HFFc6 (cell line): ENCODE measurements around the gene SAPCD1. TPM values are rescaled to one million over a fixed set of nuclear protein-coding genes. Genes with fewer than 3 reads are reported as not detected.

Source experiments
- DNase-seq: peaks from one replicate; pipeline ENCODE4 v3.0.0-alpha.2; 2018
- H3K27ac Mint-ChIP-seq: 2 replicates; pipeline ENCODE4 v1.8.0; 2020; ENCODE audit warnings: mild to moderate bottlenecking, mixed read lengths
- H3K27me3 Mint-ChIP-seq: 2 replicates; pipeline ENCODE4 v1.8.0; 2021; ENCODE audit warnings: mild to moderate bottlenecking, moderate library complexity, mixed read lengths; ENCODE audit not compliant: insufficient read depth
- H3K36me3 Mint-ChIP-seq: 2 replicates; pipeline ENCODE4 v1.8.0; 2021; ENCODE audit warnings: low read depth, mixed read lengths
- H3K4me1 Mint-ChIP-seq: 2 replicates; pipeline ENCODE4 v1.8.0; 2020; ENCODE audit warnings: low read depth, mixed read lengths
- H3K4me3 Mint-ChIP-seq: 2 replicates; pipeline ENCODE4 v1.8.0; 2020; ENCODE audit warnings: mild to moderate bottlenecking, moderate library complexity, mixed read lengths
- H3K9me3 Mint-ChIP-seq: 2 replicates; pipeline ENCODE4 v1.8.0; 2020; ENCODE audit warnings: mild to moderate bottlenecking, mixed read lengths
- CTCF ChIP-seq: fragments of 200-600 bp; sonication (generic); IDR thresholded peaks from 2 replicates; pipeline ENCODE4 v1.5.0; 2021; ENCODE audit warnings: antibody characterized with exemption, mild to moderate bottlenecking
- total RNA-seq, 6 experiments: library from RNA; stranded (reverse); fragmentation: NEBNext Ultra II Directional; extraction: Animal tissue kit (Norgen Biotek cat#: 25700); gene quantifications; 2 replicates in 1 of 6; 3 replicates in 5 of 6; pipeline ENCODE4 v1.2.3, GENCODE V29; 2021

The SAPCD1 gene
- total RNA-seq, 6 experiments from 2014 or later = 0.91 to 2.4 (median 1.3) TPM

- Mint-ChIP-seq H3K27ac (no peak overlapping the region), H3K36me3 (no peaks in the 10 kb centered on the region), H3K4me3 (no peak overlapping the region), H3K9me3 (no peaks in the 10 kb centered on the region), H3K27me3 (peaks cover 11% of the 10 kb centered on the region), H3K4me1 (no peaks in the 10 kb centered on the region)
- no peak for DNase-seq
- TF ChIP-seq CTCF = no peak
Measured at GRCh38 chr6:31718265-31718664, 44.2 kb upstream of the SAPCD1 start.

GRCh38 chr6:31719001-31719400, 43.5 kb upstream of the SAPCD1 start:
- DNase-seq = no peak

GRCh38 chr6:31720196-31720770, 42.2 kb upstream of the SAPCD1 start:
- H3K4me1 Mint-ChIP-seq = no peaks in the 10 kb centered on the region
- no peaks in the 10 kb centered on the region for H3K36me3 Mint-ChIP-seq
- H3K27ac Mint-ChIP-seq = no peak overlapping the region
- DNase-seq = no peak
- no peak overlapping the region for H3K4me3 Mint-ChIP-seq
- H3K9me3 Mint-ChIP-seq = no peaks in the 10 kb centered on the region
- H3K27me3 Mint-ChIP-seq = peaks cover 9% of the 10 kb centered on the region
- no peak for TF ChIP-seq CTCF

More at GRCh38 chr6:31719001-31719400, 43.5 kb upstream of the SAPCD1 start:
- no peak overlapping the region; the same call in 1 of the 2 replicates for H3K27ac Mint-ChIP-seq
- H3K27me3 Mint-ChIP-seq = peaks cover 13% of the 10 kb centered on the region
- H3K9me3 Mint-ChIP-seq = no peaks in the 10 kb centered on the region
- TF ChIP-seq CTCF = no peak
- H3K4me3 Mint-ChIP-seq = no peak overlapping the region
- no peaks in the 10 kb centered on the region for H3K4me1 Mint-ChIP-seq
- no peaks in the 10 kb centered on the region for H3K36me3 Mint-ChIP-seq

GRCh38 chr6:31721351-31722020, 41.0 kb upstream of the SAPCD1 start, which contains the start of gene LY6G6C:
Gene LY6G6C, minus strand, starts transcription at chr6:31721746. Its CDS starts 67 bp downstream, at chr6:31721679.
- peaks cover 1% of the 10 kb centered on the region for H3K36me3 Mint-ChIP-seq
- no peak for TF ChIP-seq CTCF
- no peak within 1 kb of the TSS for H3K27ac Mint-ChIP-seq
- no peaks in the 10 kb centered on the region for H3K9me3 Mint-ChIP-seq
- no peaks in the 10 kb centered on the region for H3K4me1 Mint-ChIP-seq
- H3K4me3 Mint-ChIP-seq = no peak within 1 kb of the TSS
- H3K27me3 Mint-ChIP-seq = peaks cover 10% of the 10 kb centered on the region
- DNase-seq = no peak

- Mint-ChIP-seq H3K27me3 (peaks cover 10% of the 10 kb centered on the region), H3K4me1 (no peaks in the 10 kb centered on the region), H3K27ac (no peak overlapping the region), H3K4me3 (no peak overlapping the region), H3K9me3 (no peaks in the 10 kb centered on the region), H3K36me3 (peaks cover 7% of the 10 kb centered on the region)
- no peak for DNase-seq
- TF ChIP-seq CTCF = no peak
Measured at GRCh38 chr6:31722173-31722572, 40.3 kb upstream of the SAPCD1 start.
